ENCODE results near the gene ANGPTL2.
A peak's percentile ranks its signal among the peaks of the same experiment; 100 is the strongest.

ANGPTL2 gene

DNA sequence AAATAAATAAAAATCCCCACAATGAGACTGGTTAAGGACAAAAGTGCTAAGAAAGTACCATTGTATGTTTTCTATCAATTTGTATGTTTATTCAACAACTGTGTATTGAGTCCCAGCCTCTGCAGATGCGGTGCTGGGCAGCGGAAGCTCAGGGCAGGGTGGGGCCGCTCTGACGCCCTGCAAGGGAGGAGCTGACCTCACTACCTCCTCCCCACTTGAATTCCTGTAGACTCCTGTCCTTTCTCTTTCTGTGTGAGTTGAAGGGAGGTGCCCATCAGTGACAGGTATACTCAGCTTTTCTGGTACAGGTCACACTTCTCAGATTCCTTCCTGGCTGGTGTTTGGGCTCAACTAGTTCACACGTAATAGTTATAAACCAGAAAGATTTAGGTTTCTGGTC, 27.0 kb downstream of the ANGPTL2 start:
- H3K36me3 ChIP-seq = peaks cover 0 to 20% (median 6%) of the 10 kb centered on the region in 11 experiments; a peak in 7 of 22 replicates
- 0 out of 22 replicates have a peak, but pooled peaks cover 0 to 9% (median 0%) of the 10 kb centered on the region in 11 experiments for H3K27me3 ChIP-seq
- no peak for TF ChIP-seq Cebpa-rat (IDR thresholded peaks at IDR 0.05)
- H3K9ac ChIP-seq = no peak overlapping the region
- no peak overlapping the region for H3K27ac ChIP-seq
- no peaks in the 10 kb centered on the region for H3K9me3 ChIP-seq (replicated peaks in 1 of 11)
- H3K4me2 ChIP-seq = peak overlapping the region in 5 of 11 experiments; percentile 26 to 58 (median 51); a peak in 4 of 22 replicates
- no peak overlapping the region for H3K4me3 ChIP-seq
- H3K4me1 ChIP-seq = peaks cover 0 to 19% (median 14%) of the 10 kb centered on the region in 10 experiments; a peak in 16 of 20 replicates
- peaks cover 0 to 20% (median 3%) of the 10 kb centered on the region in 11 experiments; a peak in 7 of 22 replicates for H4K20me1 ChIP-seq

DNA sequence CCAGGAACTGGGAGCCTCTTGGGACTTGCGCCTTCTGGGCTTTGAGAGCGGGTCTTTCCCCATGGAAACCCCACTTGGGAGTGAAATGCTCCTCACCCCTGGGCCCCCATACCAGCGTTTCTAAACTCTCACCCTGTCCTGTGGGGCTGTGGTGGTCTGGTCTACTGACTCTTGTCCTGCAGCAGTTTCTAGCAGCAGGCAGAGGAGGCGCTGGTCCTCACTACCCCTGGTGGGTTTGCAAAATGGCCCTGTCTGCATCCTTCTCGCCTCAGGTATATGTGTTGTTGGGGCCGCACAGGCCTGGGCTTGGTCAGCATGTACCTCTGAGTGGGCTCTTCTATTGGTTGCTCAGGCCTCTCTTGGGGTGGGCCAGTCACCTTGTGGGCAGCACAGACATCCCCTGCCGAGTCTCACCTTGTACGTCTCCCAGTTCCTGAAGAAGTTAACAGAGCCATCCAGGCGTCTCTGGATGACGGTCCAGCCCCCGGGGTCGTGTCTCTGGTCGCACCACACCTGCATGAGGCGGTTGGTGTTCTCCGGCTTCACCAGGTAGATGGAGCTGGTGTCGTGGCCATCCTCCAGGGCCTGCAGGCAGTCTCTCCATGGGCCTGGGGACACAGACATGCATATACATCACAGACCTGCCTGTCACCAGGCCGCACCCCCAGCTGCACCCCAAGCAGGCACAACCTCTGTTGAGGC, 29.0 kb downstream of the ANGPTL2 start:
- 0 out of 22 replicates have a peak, but pooled peaks cover 0 to 9% (median 0%) of the 10 kb centered on the region in 11 experiments for H3K27me3 ChIP-seq
- H4K20me1 ChIP-seq = peaks cover 0 to 22% (median 6%) of the 10 kb centered on the region in 11 experiments; a peak in 7 of 22 replicates
- H3K27ac ChIP-seq = no peak overlapping the region
- H3K9me3 ChIP-seq (replicated peaks in 1 of 11) = no peaks in the 10 kb centered on the region
- H3K4me3 ChIP-seq = no peak overlapping the region
- H3K9ac ChIP-seq = no peak overlapping the region
- H3K4me2 ChIP-seq = no peak overlapping the region
- no peak for TF ChIP-seq Cebpa-rat (IDR thresholded peaks at IDR 0.05)
- H3K4me1 ChIP-seq = peaks cover 0 to 19% (median 13%) of the 10 kb centered on the region in 10 experiments; a peak in 16 of 20 replicates
- H3K36me3 ChIP-seq = peaks cover 0 to 37% (median 6%) of the 10 kb centered on the region in 11 experiments; a peak in 8 of 22 replicates

DNA sequence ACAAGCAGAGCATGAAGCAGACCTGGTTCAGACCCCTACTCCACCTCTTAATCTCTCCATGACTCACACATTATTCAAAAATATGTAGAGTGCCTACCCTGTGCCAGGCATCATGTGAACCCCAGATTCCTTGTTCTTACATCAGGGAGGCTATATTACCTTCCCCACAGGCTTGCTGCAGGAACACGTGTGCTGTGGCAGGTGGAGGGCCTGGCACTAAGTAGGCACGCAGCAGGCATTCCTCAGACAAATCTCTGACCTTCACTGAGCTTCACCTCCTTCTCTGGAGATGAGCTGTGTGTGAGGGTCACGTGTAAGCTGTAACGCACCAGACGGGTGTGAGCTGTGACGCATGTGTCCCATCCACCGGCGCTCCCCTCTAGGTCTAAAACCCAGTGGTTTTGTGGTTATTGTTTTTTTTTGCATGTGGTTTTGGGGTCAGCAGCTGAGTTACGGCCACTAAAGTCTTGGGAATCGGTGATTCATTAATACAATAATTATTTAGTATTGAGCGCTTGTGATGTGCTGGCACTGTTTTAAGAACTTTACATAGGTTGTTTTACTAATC, 30.3 kb downstream of the ANGPTL2 start:
- Histone ChIP-seq H4K20me1 (peaks cover 0 to 22% (median 6%) of the 10 kb centered on the region in 11 experiments; a peak in 7 of 22 replicates), H3K27ac (no peak overlapping the region), H3K4me2 (peak overlapping the region in 5 of 11 experiments; percentile 1 to 19 (median 9); a peak in 5 of 22 replicates), H3K4me3 (no peak overlapping the region), H3K27me3 (0 out of 22 replicates have a peak, but pooled peaks cover 0 to 9% (median 0%) of the 10 kb centered on the region in 11 experiments), H3K9ac (no peak overlapping the region), H3K9me3 (replicated peaks in 1 of 11) (no peaks in the 10 kb centered on the region), H3K4me1 (peaks cover 0 to 19% (median 13%) of the 10 kb centered on the region in 10 experiments; a peak in 16 of 20 replicates), H3K36me3 (peaks cover 0 to 45% (median 9%) of the 10 kb centered on the region in 11 experiments; a peak in 12 of 22 replicates)
- TF ChIP-seq Cebpa-rat (IDR thresholded peaks at IDR 0.05) = no peak

DNA sequence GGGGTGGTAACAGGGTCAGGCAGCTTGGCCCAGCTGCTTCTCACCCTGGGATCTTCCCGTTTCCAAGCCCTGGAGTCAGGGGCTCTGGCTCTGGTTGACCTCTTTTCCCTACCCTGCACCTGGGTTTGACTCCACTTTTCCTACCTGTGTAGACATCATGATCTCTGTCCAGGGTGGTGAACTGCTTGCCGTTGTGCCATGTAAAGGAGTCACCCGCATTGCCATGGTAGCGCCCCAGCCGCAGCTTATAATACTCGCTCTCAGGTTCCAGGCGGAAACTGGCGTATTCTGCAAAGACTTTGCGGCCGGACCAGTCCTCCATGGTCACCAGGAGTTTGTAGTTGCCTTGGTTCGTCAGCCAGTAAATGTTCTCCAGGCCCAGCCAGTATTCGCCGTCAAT, 30.9 kb downstream of the ANGPTL2 start:
- Histone ChIP-seq H4K20me1 (peaks cover 0 to 22% (median 6%) of the 10 kb centered on the region in 11 experiments; a peak in 7 of 22 replicates), H3K4me2 (no peak overlapping the region), H3K27ac (no peak overlapping the region), H3K27me3 (peaks cover 0 to 9% (median 0%) of the 10 kb centered on the region in 11 experiments; a peak in 1 of 22 replicates), H3K4me1 (peaks cover 0 to 18% (median 13%) of the 10 kb centered on the region in 10 experiments; a peak in 16 of 20 replicates), H3K36me3 (peaks cover 0 to 49% (median 9%) of the 10 kb centered on the region in 11 experiments; a peak in 12 of 22 replicates), H3K9me3 (replicated peaks in 1 of 11) (no peaks in the 10 kb centered on the region), H3K4me3 (no peak overlapping the region), H3K9ac (no peak overlapping the region)
- no peak for TF ChIP-seq Cebpa-rat (IDR thresholded peaks at IDR 0.05)

DNA sequence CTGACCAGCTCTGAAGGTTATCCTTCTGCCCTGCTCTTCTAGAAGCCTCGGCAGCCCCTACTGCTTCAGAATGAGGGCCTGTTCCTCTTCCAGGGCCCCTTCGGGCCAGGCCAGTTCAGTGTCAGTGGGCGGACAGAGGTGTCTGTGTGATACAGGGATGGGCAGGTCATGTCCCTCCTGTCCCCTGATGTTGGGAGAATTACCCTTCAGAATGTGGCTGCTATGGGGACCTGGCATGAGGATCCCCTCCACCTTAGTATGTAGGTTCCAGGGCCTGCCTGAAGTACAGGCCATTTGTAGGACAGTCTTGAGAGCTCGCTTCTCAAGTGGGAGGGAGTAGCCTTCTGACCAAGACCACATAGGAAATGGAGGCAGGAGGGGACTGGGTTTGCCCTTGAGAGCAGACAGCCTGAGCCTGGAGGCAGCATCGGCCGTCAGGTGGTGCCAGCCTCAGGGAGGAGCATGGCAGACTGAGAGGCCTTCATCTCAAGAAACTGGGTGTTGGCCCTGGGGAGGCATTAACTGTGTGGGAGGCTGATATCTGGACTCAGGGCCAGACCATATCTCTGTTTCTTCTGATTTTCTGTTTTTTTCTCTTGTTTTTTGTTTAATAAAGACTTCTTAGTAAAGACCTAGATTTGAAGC, 32.0 kb downstream of the ANGPTL2 start:
- Histone ChIP-seq H3K27ac (no peak overlapping the region), H3K27me3 (peaks cover 0 to 13% (median 0%) of the 10 kb centered on the region in 11 experiments; a peak in 1 of 22 replicates), H3K9me3 (replicated peaks in 1 of 11) (no peaks in the 10 kb centered on the region), H3K36me3 (peaks cover 0 to 49% (median 9%) of the 10 kb centered on the region in 11 experiments; a peak in 12 of 22 replicates), H3K9ac (no peak overlapping the region), H3K4me1 (peaks cover 0 to 8% (median 4%) of the 10 kb centered on the region in 10 experiments; a peak in 6 of 20 replicates), H4K20me1 (peaks cover 0 to 20% (median 6%) of the 10 kb centered on the region in 11 experiments; a peak in 5 of 22 replicates), H3K4me2 (no peak overlapping the region), H3K4me3 (no peak overlapping the region)
- TF ChIP-seq Cebpa-rat (IDR thresholded peaks at IDR 0.05) = no peak

DNA sequence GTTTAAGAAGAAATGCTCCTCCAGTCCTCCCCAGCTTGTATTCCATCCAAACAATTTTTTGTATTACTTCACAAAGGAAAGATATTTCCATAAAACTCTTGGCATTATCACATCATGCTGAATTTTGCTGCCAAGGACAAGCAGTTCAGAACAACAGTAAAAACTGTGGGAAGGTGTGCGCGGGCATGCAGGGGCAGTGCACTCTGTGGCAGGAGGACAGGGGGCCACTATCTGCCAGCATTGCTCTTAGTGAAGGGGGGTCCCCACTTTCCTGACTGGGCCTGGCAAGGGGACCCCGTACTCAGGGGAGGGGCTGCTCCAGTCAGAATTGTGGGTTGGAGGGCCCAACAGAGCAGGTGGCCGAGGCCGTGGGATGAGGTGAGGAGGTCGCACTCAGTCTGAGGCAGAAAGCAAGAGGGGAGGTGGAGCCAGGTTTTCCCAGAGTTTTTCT, 32.8 kb downstream of the ANGPTL2 start:
- Histone ChIP-seq H3K4me2 (no peak overlapping the region), H3K9me3 (replicated peaks in 1 of 11) (no peaks in the 10 kb centered on the region), H3K36me3 (peaks cover 0 to 49% (median 9%) of the 10 kb centered on the region in 11 experiments; a peak in 12 of 22 replicates), H3K4me3 (no peak overlapping the region), H3K27me3 (peaks cover 0 to 13% (median 0%) of the 10 kb centered on the region in 11 experiments; a peak in 1 of 22 replicates), H3K9ac (no peak overlapping the region), H3K27ac (no peak overlapping the region), H4K20me1 (peaks cover 0 to 20% (median 6%) of the 10 kb centered on the region in 11 experiments; a peak in 6 of 22 replicates), H3K4me1 (peaks cover 0 to 8% (median 4%) of the 10 kb centered on the region in 10 experiments; a peak in 4 of 20 replicates)
- TF ChIP-seq Cebpa-rat (IDR thresholded peaks at IDR 0.05) = no peak

DNA sequence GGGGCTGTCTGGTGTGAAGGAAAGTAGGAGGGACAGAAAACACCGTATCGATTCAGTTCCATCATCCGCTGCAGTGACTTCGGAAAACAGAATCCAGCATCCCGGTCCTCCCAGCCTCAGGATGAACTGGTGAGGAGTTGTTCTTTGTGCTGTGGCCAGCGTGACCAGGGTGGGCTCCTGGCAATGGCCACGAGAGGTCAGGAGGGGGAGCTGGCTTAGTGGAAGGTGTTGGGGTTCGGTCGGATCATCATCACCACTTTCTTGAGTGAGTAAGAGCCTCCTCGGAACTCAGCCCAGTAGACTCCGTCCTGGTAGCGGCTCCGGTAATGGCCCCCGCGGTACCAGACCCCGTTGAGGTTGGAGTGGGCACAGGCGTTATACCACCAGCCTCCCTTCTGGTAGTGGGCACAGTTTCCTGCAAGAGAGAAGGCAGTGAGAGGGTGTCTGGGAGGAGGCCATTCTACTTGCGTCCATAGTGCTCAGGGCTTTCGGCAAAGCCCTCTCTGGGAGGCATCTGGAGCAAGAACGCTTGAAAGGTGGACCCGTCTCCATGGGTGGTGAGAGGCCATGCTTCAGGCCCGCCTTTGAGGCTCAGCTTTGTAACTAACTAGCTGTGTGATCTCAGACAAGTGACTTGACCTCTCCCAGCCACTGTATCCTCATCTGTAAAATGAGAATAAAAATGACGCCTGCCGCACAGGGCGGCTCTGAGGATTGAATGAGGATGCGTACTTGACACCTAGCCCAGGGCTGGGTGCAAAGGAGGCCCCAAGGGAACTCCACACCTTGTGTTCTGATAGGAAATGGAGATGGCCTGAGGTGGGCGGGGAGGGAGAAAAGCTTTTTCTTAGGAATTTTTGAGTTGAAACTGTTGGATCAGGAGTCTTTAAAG, 33.5 kb downstream of the ANGPTL2 start:
- no peak for TF ChIP-seq Cebpa-rat (IDR thresholded peaks at IDR 0.05)
- peaks cover 0 to 20% (median 6%) of the 10 kb centered on the region in 11 experiments; a peak in 7 of 22 replicates for H4K20me1 ChIP-seq
- H3K4me2 ChIP-seq = no peak overlapping the region
- H3K9ac ChIP-seq = no peak overlapping the region
- H3K27me3 ChIP-seq = peaks cover 0 to 13% (median 0%) of the 10 kb centered on the region in 11 experiments; a peak in 1 of 22 replicates
- peaks cover 0 to 49% (median 9%) of the 10 kb centered on the region in 11 experiments; a peak in 12 of 22 replicates for H3K36me3 ChIP-seq
- no peaks in the 10 kb centered on the region for H3K9me3 ChIP-seq (replicated peaks in 1 of 11)
- no peak overlapping the region for H3K27ac ChIP-seq
- H3K4me3 ChIP-seq = no peak overlapping the region
- peaks cover 0 to 8% (median 4%) of the 10 kb centered on the region in 10 experiments; a peak in 4 of 20 replicates for H3K4me1 ChIP-seq

All from BLaER1 treated with 17β-estradiol and CSF1 and Interleukin-3, amounts not matched to agents 10 nM and 100 nM (cell line).